CD8-positive, alpha-beta memory T cell (primary cell): ENCODE measurements around the gene AMMECR1. TPM values are rescaled to one million over a fixed set of nuclear protein-coding genes. Genes with fewer than 3 reads are reported as not detected.

ENCODE experiments used
- CTCF ChIA-PET: fragments of 350-600 bp; sonication (Branson Sonifier 250); formaldehyde crosslinking; loops from one replicate; lab custom pipeline; 2021; ENCODE audit warnings: antibody characterized with exemption; lab: Charles Lee
- POLR2A ChIA-PET: fragments of 350-600 bp; sonication (Branson Sonifier 250); formaldehyde crosslinking; loops from one replicate; lab custom pipeline; 2021; ENCODE audit warnings: antibody characterized with exemption; lab: Charles Lee
- DNase-seq, 5 donors: peaks; one replicate each; pipeline versions ENCODE4 v3.0.0 to v3.0.0-alpha.2; 2020 to 2022; ENCODE audit warnings: mixed read lengths in 1 of 5
- H3K27ac ChIP-seq: one replicate; pipeline ENCODE4 v1.7.0; 2013; ENCODE audit warnings: low read depth, mild to moderate bottlenecking, low read length, moderate library complexity
- H3K27me3 ChIP-seq: 2 replicates; pipeline ENCODE4 v1.7.0; 2013; ENCODE audit warnings: low read length, mild to moderate bottlenecking; ENCODE audit not compliant: insufficient read depth, poor library complexity, severe bottlenecking
- H3K36me3 ChIP-seq: 2 replicates; pipeline ENCODE4 v1.7.0; 2013; ENCODE audit warnings: mild to moderate bottlenecking, low read length, moderate library complexity; ENCODE audit not compliant: insufficient read depth
- H3K4me1 ChIP-seq: 2 replicates; pipeline ENCODE4 v1.7.0; 2013; ENCODE audit warnings: mild to moderate bottlenecking, low read length, moderate library complexity; ENCODE audit not compliant: insufficient read depth
- H3K4me3 ChIP-seq: 2 replicates; pipeline ENCODE4 v1.7.0; 2013; ENCODE audit warnings: mild to moderate bottlenecking, low read length
- H3K9me3 ChIP-seq: 2 replicates; pipeline ENCODE4 v1.7.0; 2013; ENCODE audit warnings: mild to moderate bottlenecking, low read length
- H3K27ac Mint-ChIP-seq, 8 donors: one replicate each; pipeline ENCODE4 v1.8.0; 2020 to 2021; ENCODE audit warnings: mixed read lengths in 8 of 8, mild to moderate bottlenecking in 6 of 8, inconsistent platforms in 3 of 8, moderate library complexity in 3 of 8
- H3K27me3 Mint-ChIP-seq, 2 donors: one replicate each; pipeline ENCODE4 v1.8.0; 2020 to 2021; ENCODE audit warnings: mixed read lengths in 2 of 2, mild to moderate bottlenecking in 1 of 2, moderate library complexity in 1 of 2
- H3K36me3 Mint-ChIP-seq, 3 donors: one replicate each; pipeline ENCODE4 v1.8.0; 2020 to 2021; ENCODE audit warnings: mixed read lengths in 3 of 3, inconsistent platforms in 1 of 3, mild to moderate bottlenecking in 1 of 3
- H3K4me1 Mint-ChIP-seq, 3 donors: one replicate each; pipeline ENCODE4 v1.8.0; 2020 to 2021; ENCODE audit warnings: mixed read lengths in 3 of 3, inconsistent platforms in 1 of 3, mild to moderate bottlenecking in 1 of 3
- H3K4me3 Mint-ChIP-seq, 7 donors: one replicate each; pipeline ENCODE4 v1.8.0; 2020 to 2021; ENCODE audit warnings: mixed read lengths in 7 of 7, mild to moderate bottlenecking in 6 of 7, moderate library complexity in 4 of 7, inconsistent platforms in 2 of 7
- H3K9me3 Mint-ChIP-seq, 5 donors: one replicate each; pipeline ENCODE4 v1.8.0; 2020 to 2022; ENCODE audit warnings: mixed read lengths in 5 of 5, mild to moderate bottlenecking in 3 of 5, moderate library complexity in 2 of 5, inconsistent platforms in 1 of 5
- polyA plus RNA-seq: library from polyadenylated mRNA; unstranded; fragments of 300-500 nt; fragmentation: Illumina TruSeq; gene quantifications from one replicate; pipeline ENCODE4 v1.2.3, GENCODE V29; 2021
- total RNA-seq, 2 experiments: library from RNA; stranded (reverse); gene quantifications; one replicate each; pipeline ENCODE4 v1.2.3, GENCODE V29; 2021

Gene AMMECR1
- total and polyA plus RNA-seq, 3 experiments from 2014 or later: 8.0 to 16.6 (median 16.3) TPM

DNA sequence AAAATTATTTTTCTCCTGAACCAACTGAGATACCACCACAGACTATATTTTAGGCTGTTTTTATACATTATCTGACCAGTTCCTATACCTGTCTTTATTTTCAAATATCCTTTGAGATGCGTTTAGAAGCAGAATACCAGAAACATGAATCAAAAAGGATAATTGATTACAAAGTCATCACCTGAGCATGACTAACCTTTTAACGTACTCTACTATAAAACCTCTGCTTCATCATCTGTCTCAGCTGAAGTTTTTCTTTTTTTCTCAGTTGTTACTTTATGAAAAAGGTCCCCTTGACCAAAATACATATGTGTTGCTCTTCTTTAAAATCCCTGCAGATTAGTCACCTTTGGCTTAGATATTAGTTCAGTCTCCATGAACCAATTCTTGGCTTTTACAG is 109.8 kb downstream of the AMMECR1 start:
- DNase-seq: no peak
- Histone ChIP-seq H3K27ac (no peak overlapping the region), H3K4me1 (no peaks in the 10 kb centered on the region), H3K4me3 (no peak overlapping the region), H3K27me3 (no peaks in the 10 kb centered on the region), H3K36me3 (no peaks in the 10 kb centered on the region), H3K9me3 (no peaks in the 10 kb centered on the region)
- Mint-ChIP-seq H3K4me3 (no peak overlapping the region), H3K4me1 (peaks cover 0 to 15% (median 1%) of the 10 kb centered on the region in 3 donors), H3K27ac (no peak overlapping the region), H3K9me3 (no peaks in the 10 kb centered on the region), H3K36me3 (peaks cover 0 to 12% (median 2%) of the 10 kb centered on the region in 3 donors), H3K27me3 (no peaks in the 10 kb centered on the region)
- CTCF ChIA-PET: no interaction called here
- POLR2A ChIA-PET: no interaction called here

DNA sequence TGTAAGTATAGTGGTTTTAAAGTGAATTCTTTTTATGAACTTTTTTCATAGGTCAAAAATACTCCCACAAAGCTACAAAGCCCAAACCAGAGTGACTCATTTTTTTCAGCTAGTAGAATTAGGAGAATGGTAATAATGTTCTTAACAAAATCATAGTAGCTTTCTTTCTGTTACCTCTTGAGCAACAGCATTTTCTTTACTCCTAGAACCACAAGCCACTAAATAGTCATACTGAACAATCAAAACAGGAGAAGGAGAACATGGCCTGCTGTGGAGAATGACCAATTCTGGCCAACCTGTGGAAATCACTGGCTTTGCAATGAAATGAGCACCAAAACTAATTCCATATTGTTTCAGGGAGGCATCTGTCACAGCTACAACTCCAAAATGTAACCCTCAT is 112.9 kb downstream of the AMMECR1 start:
- ChIA-PET POLR2A (interaction anchor here (0.7 kb wide), 1 partner anchor 113 kb away, joined by 3 read pairs; no protein-coding TSS in a partner anchor), CTCF (no interaction called here)
- no peaks in the 10 kb centered on the region for H3K4me1 ChIP-seq
- H3K27ac Mint-ChIP-seq: peak overlapping the region in 1 of 8 donors; percentile 18
- DNase-seq: no peak
- no peaks in the 10 kb centered on the region for H3K27me3 Mint-ChIP-seq
- H3K27ac ChIP-seq: no peak overlapping the region
- H3K27me3 ChIP-seq: no peaks in the 10 kb centered on the region
- H3K9me3 Mint-ChIP-seq: no peaks in the 10 kb centered on the region
- no peak overlapping the region for H3K4me3 ChIP-seq
- peaks cover 0 to 19% (median 2%) of the 10 kb centered on the region in 3 donors for H3K36me3 Mint-ChIP-seq
- H3K36me3 ChIP-seq: peaks cover 4% of the 10 kb centered on the region
- H3K4me3 Mint-ChIP-seq: no peak overlapping the region
- peaks cover 0 to 10% (median 0%) of the 10 kb centered on the region in 3 donors for H3K4me1 Mint-ChIP-seq
- no peaks in the 10 kb centered on the region for H3K9me3 ChIP-seq

DNA sequence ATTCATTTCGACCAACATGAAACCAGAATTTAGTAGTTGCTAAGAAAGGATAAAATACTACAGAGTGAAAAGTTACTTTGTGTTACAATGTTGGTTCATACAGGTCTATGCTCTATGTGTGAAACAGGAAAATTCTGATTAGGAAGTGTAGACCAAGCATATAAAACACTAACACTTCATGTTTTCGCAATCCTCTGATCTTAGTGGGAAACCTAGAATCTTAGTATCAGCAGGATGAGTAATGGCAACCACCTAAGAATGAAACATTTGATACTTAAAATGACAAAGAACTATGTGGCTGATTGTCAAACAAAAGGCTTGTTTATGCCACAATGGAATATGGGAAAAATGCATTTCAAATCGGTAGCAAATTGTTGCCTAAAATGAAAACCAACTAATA is 116.1 kb downstream of the AMMECR1 start:
- Histone ChIP-seq H3K36me3 (peaks cover 4% of the 10 kb centered on the region), H3K4me1 (no peaks in the 10 kb centered on the region), H3K9me3 (no peaks in the 10 kb centered on the region), H3K27me3 (no peaks in the 10 kb centered on the region), H3K4me3 (no peak overlapping the region), H3K27ac (no peak overlapping the region)
- POLR2A ChIA-PET: no interaction called here
- H3K27me3 Mint-ChIP-seq: no peaks in the 10 kb centered on the region
- H3K27ac Mint-ChIP-seq: no peak overlapping the region
- CTCF ChIA-PET: no interaction called here
- H3K4me1 Mint-ChIP-seq: peaks cover 0 to 6% (median 0%) of the 10 kb centered on the region in 3 donors
- H3K36me3 Mint-ChIP-seq: peaks cover 0 to 15% (median 2%) of the 10 kb centered on the region in 3 donors
- H3K9me3 Mint-ChIP-seq: no peaks in the 10 kb centered on the region
- no peak overlapping the region for H3K4me3 Mint-ChIP-seq
- no peak for DNase-seq

DNA sequence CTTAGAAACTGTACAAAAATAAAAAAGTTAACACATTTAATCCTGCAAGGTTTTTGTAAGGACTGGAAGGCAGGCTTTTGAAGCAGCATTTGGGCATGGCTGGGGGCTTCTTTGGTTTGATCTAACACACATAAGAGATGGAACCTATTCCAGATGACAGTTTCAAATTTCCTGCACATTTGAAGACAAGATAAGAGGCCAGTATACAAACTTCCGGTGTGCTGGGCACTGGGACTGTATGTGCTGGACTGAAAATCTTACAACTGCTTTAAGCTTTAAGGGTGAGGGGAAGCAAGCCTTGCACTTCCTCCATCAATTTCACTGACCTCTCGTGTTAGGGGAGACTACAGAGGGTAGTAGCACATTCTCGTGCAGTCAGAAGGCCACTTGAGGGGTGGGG is 122.9 kb downstream of the AMMECR1 start:
- Mint-ChIP-seq H3K4me3 (no peak overlapping the region), H3K36me3 (peaks cover 0 to 16% (median 0%) of the 10 kb centered on the region in 3 donors), H3K4me1 (peaks cover 0 to 6% (median 2%) of the 10 kb centered on the region in 3 donors), H3K9me3 (no peaks in the 10 kb centered on the region), H3K27ac (no peak overlapping the region), H3K27me3 (peaks cover 0 to 3% of the 10 kb centered on the region in 2 donors)
- H3K27me3 ChIP-seq: no peaks in the 10 kb centered on the region
- H3K9me3 ChIP-seq: no peaks in the 10 kb centered on the region
- ChIA-PET CTCF (no interaction called here), POLR2A (no interaction called here)
- H3K36me3 ChIP-seq: no peaks in the 10 kb centered on the region
- no peak overlapping the region for H3K27ac ChIP-seq
- H3K4me1 ChIP-seq: no peaks in the 10 kb centered on the region
- DNase-seq: no peak
- no peak overlapping the region for H3K4me3 ChIP-seq

DNA sequence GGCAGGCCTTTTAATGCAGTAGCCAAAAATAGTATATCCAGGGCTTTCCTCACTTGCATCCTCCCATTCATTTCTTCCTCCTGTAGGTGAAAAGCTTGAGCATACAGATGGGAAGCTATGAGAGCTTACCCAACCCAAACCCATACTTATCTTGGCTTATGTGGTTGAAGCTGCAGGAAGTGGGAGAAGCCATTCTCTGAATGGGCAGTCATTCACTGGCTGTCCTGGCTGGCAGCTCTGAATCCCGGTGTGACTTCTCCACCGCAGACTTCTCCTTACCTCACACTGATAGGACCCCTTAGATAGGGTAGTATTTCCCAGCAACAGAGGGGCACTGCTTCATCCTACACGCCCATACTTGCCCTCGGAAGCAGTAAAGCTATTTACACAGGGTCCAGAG is 125.4 kb downstream of the AMMECR1 start:
- no peak overlapping the region for H3K4me3 ChIP-seq
- POLR2A ChIA-PET: no interaction called here
- DNase-seq: no peak
- peaks cover 13 to 25% (median 14%) of the 10 kb centered on the region in 3 donors for H3K4me1 Mint-ChIP-seq
- H3K36me3 Mint-ChIP-seq: peaks cover 0 to 16% (median 0%) of the 10 kb centered on the region in 3 donors
- no peak overlapping the region for H3K4me3 Mint-ChIP-seq
- no peak overlapping the region for H3K27ac ChIP-seq
- peaks cover 0 to 5% of the 10 kb centered on the region in 2 donors for H3K27me3 Mint-ChIP-seq
- H3K9me3 Mint-ChIP-seq: no peaks in the 10 kb centered on the region
- H3K27ac Mint-ChIP-seq: peak overlapping the region in 1 of 8 donors; percentile 21
- no peaks in the 10 kb centered on the region for H3K9me3 ChIP-seq
- H3K27me3 ChIP-seq: no peaks in the 10 kb centered on the region
- peaks cover 7% of the 10 kb centered on the region for H3K4me1 ChIP-seq
- CTCF ChIA-PET: interaction anchor here (1.1 kb wide), 2 partner anchors 37 to 46 kb away, joined by 3 read pairs; no protein-coding TSS in a partner anchor
- no peaks in the 10 kb centered on the region for H3K36me3 ChIP-seq

DNA sequence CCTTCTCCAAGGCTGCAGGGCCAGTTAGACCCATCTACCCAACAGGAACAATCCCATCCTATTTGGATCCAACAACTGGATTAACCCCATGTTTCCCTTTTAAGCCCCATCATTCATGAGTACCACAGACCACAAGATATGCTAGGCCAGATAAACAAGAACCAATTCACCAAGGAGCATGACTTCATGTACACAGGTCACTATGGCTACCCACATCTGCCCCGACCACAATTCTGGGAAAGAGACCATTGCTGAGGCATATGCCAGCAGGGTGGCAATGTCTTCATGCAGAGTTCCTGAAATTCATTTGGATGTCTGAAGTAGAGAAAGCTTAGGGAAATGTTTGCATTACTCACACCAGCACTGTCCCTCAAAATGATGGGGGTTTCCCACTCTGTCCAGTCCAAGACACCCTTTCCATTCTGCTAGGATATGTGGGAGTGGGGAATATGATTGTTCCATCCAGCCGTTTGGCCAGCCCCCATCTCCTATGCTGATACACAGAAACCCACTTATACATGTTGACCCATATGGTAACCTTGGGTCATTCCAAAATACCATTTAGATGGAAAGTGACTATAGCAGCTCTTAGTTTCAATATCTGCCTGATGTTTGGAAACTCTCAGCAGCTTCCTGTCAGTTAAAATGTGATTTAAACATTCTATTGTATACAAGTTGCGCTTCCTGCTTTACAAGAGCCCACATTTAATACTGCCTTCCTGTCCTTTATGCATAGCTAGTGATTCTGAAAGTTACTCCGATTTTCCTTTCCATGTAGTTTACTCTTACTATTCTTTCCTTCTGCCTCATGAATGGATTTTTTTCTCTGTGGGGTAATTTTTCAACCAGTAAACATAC is 129.0 kb downstream of the AMMECR1 start:
- Mint-ChIP-seq H3K9me3 (no peaks in the 10 kb centered on the region), H3K27me3 (peaks cover 0 to 5% of the 10 kb centered on the region in 2 donors), H3K4me3 (peak overlapping the region in 4 of 7 donors; percentile 1 to 27 (median 9)), H3K36me3 (peaks cover 0 to 9% (median 0%) of the 10 kb centered on the region in 3 donors), H3K4me1 (peaks cover 20 to 32% (median 23%) of the 10 kb centered on the region in 3 donors), H3K27ac (peak overlapping the region; percentile 0 to 62 (median 8))
- Histone ChIP-seq H3K27ac (no peak overlapping the region), H3K27me3 (no peaks in the 10 kb centered on the region), H3K4me3 (no peak overlapping the region), H3K4me1 (peaks cover 7% of the 10 kb centered on the region), H3K36me3 (no peaks in the 10 kb centered on the region), H3K9me3 (no peaks in the 10 kb centered on the region)
- ChIA-PET POLR2A (interaction anchor here (0.6 kb wide), 1 partner anchor 71 kb away, joined by 8 read pairs; no protein-coding TSS in a partner anchor), CTCF (no interaction called here)
- no peak for DNase-seq

DNA sequence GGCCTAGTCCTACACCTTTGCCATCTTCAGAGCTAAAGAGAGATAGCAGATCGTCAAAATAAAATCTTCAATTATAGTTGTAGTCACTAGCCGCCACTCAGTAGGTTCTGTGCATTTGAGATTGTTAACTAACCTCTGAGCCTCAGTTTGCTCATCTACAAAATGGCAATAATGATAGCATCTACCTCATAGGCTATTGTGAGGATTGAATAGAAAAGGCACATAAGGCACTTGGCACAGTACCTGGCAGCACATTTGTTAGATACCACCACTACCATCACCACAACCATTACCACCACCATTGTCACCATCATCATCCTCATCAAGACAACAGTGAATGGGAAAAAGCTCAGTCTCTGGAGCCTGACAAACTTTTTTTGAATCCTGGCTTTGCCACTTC is 134.6 kb downstream of the AMMECR1 start:
- no peaks in the 10 kb centered on the region for H3K9me3 Mint-ChIP-seq
- Histone ChIP-seq H3K27me3 (no peaks in the 10 kb centered on the region), H3K27ac (no peak overlapping the region), H3K36me3 (no peaks in the 10 kb centered on the region), H3K4me1 (no peaks in the 10 kb centered on the region), H3K9me3 (no peaks in the 10 kb centered on the region), H3K4me3 (no peak overlapping the region)
- no peak for DNase-seq
- POLR2A ChIA-PET: no interaction called here
- peaks cover 0 to 12% of the 10 kb centered on the region in 2 donors for H3K27me3 Mint-ChIP-seq
- peaks cover 14 to 28% (median 24%) of the 10 kb centered on the region in 3 donors for H3K4me1 Mint-ChIP-seq
- H3K4me3 Mint-ChIP-seq: no peak overlapping the region
- CTCF ChIA-PET: no interaction called here
- peaks cover 0 to 9% (median 2%) of the 10 kb centered on the region in 3 donors for H3K36me3 Mint-ChIP-seq
- peak overlapping the region in 2 of 8 donors; percentile 61 for H3K27ac Mint-ChIP-seq

DNA sequence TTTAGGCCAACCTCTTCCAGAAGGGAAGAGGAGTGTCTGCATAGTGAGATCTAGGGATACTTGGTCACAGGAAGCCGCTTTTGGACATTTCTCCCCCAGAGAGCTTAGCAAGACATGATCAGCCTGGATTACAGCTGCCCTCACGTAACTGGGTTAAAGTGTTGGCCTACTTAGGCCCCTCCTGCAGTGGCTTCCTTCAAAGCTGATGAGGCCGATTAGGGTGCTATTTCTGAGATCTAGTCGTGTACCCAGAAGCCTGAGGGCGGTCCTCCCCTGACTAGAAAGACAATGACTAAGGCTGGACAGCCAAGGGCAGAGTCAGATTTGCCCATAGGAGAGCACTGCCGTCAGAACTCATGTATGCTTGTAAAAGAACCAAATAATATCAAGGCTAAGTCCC is 135.0 kb downstream of the AMMECR1 start:
- H3K36me3 Mint-ChIP-seq: peaks cover 0 to 9% (median 2%) of the 10 kb centered on the region in 3 donors
- H3K27ac ChIP-seq: no peak overlapping the region
- H3K27me3 Mint-ChIP-seq: peaks cover 0 to 10% of the 10 kb centered on the region in 2 donors
- CTCF ChIA-PET: no interaction called here
- peak overlapping the region in 1 of 7 donors; percentile 30 for H3K4me3 Mint-ChIP-seq
- POLR2A ChIA-PET: no interaction called here
- no peaks in the 10 kb centered on the region for H3K9me3 Mint-ChIP-seq
- H3K27me3 ChIP-seq: no peaks in the 10 kb centered on the region
- no peak overlapping the region for H3K4me3 ChIP-seq
- H3K36me3 ChIP-seq: no peaks in the 10 kb centered on the region
- peaks cover 14 to 28% (median 21%) of the 10 kb centered on the region in 3 donors for H3K4me1 Mint-ChIP-seq
- H3K4me1 ChIP-seq: no peaks in the 10 kb centered on the region
- no peak for DNase-seq
- H3K9me3 ChIP-seq: no peaks in the 10 kb centered on the region
- H3K27ac Mint-ChIP-seq: peak overlapping the region in 3 of 8 donors; percentile 61 to 78 (median 61)
